ENCODE data around the gene METTL1.

Gene METTL1

DNA sequence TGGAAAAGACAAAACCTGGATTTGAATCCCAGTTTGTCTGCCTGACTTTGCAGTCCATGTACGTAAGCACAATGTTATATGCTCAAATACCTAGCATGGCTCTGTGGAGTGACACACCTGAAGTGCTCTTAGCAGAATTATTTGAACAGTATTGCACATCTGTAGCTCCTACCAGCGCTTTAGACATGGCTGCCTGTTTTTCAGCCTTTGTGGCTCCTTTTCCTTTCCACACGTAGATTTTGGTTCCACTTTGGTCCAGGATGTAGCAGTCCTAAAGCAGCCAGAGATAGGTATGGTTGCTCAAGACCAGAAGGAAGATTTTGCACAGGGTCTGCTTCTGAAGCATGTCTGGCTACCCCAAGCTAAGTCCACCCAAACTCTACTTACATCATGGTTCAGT is 37.5 kb upstream of the METTL1 start:
- no peaks in the 10 kb centered on the region; the same call in none of the 2 replicates for H3K36me3 ChIP-seq
- no peak overlapping the region for H3K4me3 ChIP-seq (ENCODE audit: low read depth, low read length)
- no peaks in the 10 kb centered on the region for H3K9me3 ChIP-seq (ENCODE audit: severe bottlenecking)
- no peak overlapping the region for H3K27ac ChIP-seq
- DNase-seq: no peak
- TF ChIP-seq, protein P1, sequence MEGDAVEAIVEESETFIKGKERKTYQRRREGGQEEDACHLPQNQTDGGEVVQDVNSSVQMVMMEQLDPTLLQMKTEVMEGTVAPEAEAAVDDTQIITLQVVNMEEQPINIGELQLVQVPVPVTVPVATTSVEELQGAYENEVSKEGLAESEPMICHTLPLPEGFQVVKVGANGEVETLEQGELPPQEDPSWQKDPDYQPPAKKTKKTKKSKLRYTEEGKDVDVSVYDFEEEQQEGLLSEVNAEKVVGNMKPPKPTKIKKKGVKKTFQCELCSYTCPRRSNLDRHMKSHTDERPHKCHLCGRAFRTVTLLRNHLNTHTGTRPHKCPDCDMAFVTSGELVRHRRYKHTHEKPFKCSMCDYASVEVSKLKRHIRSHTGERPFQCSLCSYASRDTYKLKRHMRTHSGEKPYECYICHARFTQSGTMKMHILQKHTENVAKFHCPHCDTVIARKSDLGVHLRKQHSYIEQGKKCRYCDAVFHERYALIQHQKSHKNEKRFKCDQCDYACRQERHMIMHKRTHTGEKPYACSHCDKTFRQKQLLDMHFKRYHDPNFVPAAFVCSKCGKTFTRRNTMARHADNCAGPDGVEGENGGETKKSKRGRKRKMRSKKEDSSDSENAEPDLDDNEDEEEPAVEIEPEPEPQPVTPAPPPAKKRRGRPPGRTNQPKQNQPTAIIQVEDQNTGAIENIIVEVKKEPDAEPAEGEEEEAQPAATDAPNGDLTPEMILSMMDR (IDR thresholded peaks at IDR 0.05; ENCODE audit: low read depth, low read length): no peak
- no peaks in the 10 kb centered on the region for H3K27me3 ChIP-seq (ENCODE audit: insufficient read depth, low read depth, severe bottlenecking)

DNA sequence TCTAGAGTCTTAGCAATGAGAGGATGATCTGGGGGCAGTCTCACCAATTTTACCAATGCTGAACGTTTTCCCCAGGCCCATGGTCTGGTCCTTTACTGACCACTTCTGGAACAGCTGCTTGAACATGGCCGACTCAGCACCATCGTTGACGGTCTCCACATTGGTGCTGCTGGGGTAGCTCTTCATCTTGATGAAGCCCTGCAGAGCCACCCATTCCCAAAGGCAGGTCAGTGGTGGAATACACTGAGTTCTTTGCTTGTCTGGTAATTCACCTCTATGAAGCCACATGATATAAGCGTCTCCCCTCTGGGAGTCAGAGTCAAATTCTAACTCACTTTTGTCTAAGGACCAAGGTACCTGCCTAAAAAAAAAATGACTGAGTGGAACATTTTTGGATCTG is 36.4 kb upstream of the METTL1 start:
- H3K9me3 ChIP-seq (ENCODE audit: severe bottlenecking): no peaks in the 10 kb centered on the region
- no peak overlapping the region for H3K4me3 ChIP-seq (ENCODE audit: low read depth, low read length)
- DNase-seq: no peak
- TF ChIP-seq, protein P1 (IDR thresholded peaks at IDR 0.05; ENCODE audit: low read depth, low read length): no peak
- no peak overlapping the region for H3K27ac ChIP-seq
- H3K36me3 ChIP-seq: peaks cover 4% of the 10 kb centered on the region
- no peaks in the 10 kb centered on the region for H3K27me3 ChIP-seq (ENCODE audit: insufficient read depth, low read depth, severe bottlenecking)

DNA sequence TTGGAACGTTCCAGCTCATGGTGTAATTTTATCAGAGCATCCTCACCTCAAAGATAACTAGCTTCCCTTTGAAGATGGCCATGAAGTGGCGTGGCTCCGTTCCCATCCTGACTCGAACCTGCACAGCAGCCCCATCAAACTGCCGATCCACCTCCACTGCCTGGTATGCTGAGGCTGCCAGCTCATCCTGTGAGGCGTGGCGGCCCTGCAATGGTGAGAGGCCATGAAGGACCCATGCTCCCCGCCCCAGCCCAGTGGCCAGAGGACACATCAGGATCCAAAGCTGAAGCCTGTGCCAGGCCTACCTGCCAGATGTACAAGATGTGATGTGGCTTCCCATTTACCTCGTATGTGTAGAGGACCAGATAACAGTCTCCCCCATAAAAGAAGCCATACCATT is 35.4 kb upstream of the METTL1 start:
- no peak overlapping the region for H3K27ac ChIP-seq
- H3K4me3 ChIP-seq (ENCODE audit: low read depth, low read length): no peak overlapping the region
- no peaks in the 10 kb centered on the region for H3K9me3 ChIP-seq (ENCODE audit: severe bottlenecking)
- DNase-seq: no peak
- H3K36me3 ChIP-seq: peaks cover 14% of the 10 kb centered on the region
- no peaks in the 10 kb centered on the region for H3K27me3 ChIP-seq (ENCODE audit: insufficient read depth, low read depth, severe bottlenecking)
- TF ChIP-seq, protein P1 (IDR thresholded peaks at IDR 0.05; ENCODE audit: low read depth, low read length): no peak

DNA sequence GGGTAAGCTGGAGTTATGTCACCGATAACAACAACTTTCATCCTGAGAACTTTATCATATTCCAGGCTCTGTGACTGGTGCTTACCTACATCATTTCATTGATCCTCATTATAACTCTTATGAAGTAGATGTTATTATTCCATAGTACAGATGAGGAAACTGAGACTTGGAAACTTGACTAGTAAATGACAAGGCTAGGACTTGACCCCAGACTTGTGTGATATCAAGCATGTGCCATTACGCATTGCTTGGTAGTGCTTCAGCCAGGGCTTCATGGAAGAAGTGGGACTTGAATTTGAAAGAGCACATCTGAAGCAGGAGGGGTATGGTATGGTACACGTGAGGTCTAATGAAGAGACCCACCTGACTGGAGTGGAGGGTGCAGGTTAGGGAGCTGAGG is 34.8 kb upstream of the METTL1 start:
- Histone ChIP-seq H3K4me3 (ENCODE audit: low read depth, low read length) (no peak overlapping the region), H3K36me3 (peaks cover 17% of the 10 kb centered on the region), H3K27ac (no peak overlapping the region), H3K27me3 (ENCODE audit: insufficient read depth, low read depth, severe bottlenecking) (no peaks in the 10 kb centered on the region), H3K9me3 (ENCODE audit: severe bottlenecking) (no peaks in the 10 kb centered on the region)
- TF ChIP-seq, protein P1 (IDR thresholded peaks at IDR 0.05; ENCODE audit: low read depth, low read length): no peak
- no peak for DNase-seq

DNA sequence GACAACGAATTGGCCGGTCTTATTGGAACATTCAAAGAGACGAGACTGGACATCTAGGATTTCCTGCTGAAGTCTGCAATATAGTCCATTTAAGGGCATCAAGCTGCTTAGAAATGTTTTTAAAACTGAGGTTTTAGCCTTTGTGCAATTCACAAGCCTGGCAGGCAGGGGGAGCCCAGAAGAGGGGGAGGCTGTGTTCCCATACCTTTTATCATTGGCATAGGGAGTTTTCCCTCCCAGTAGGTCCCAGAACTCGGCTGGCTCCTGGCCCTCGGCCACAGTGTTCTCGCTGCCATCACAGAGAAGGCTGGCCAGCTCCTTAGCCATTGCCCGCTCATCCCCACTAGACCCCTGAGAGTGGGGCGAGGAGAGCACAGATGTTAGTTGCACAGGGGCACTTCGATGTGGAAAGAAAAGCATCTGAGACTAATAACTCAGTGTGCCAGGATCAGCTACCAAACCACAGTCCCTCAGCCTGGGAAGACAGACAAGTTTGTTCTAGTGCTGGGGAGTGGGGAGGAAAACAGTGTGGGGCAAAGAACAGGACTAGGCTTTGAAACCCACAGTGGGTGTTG is 31.5 kb upstream of the METTL1 start:
- Histone ChIP-seq H3K27ac (no peak overlapping the region), H3K36me3 (peaks cover 17% of the 10 kb centered on the region), H3K9me3 (ENCODE audit: severe bottlenecking) (no peaks in the 10 kb centered on the region), H3K4me3 (ENCODE audit: low read depth, low read length) (no peak overlapping the region), H3K27me3 (ENCODE audit: insufficient read depth, low read depth, severe bottlenecking) (no peaks in the 10 kb centered on the region)
- peak; percentile 44 for DNase-seq
- TF ChIP-seq, protein P1 (IDR thresholded peaks at IDR 0.05; ENCODE audit: low read depth, low read length): peak; percentile 74

DNA sequence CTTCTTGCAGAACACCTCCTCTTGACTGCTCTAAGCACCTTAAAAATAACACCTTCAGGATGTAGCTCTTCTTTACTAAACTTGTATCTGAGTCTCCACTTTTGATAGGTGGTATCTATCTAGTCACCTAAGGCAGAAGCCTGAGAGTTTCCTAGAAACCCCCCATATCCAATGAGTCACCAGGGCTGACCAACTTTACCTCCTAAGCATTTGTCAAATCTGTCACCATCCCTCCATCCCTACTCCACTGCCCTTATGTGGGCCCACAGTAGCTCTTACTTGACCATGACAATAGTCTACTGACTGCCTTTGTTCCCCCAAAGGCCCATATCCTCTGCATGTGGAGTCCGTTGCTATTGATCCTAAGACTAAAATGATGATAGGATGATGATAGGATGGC is 30.7 kb upstream of the METTL1 start:
- Histone ChIP-seq H3K4me3 (ENCODE audit: low read depth, low read length) (no peak overlapping the region), H3K9me3 (ENCODE audit: severe bottlenecking) (no peaks in the 10 kb centered on the region), H3K27me3 (ENCODE audit: insufficient read depth, low read depth, severe bottlenecking) (no peaks in the 10 kb centered on the region), H3K27ac (no peak overlapping the region), H3K36me3 (peaks cover 22% of the 10 kb centered on the region)
- TF ChIP-seq, protein P1 (IDR thresholded peaks at IDR 0.05; ENCODE audit: low read depth, low read length): no peak
- DNase-seq: no peak
